ENCODE results near the gene PDXK.
"Not testable (repeated sequence)": the region's sequence is repeated elsewhere in the genome, so short reads cannot be mapped to it uniquely, and the experiment has no call there.

The PDXK gene

GRCh38 chr21:43718872-43719747, at the start of gene PDXK:
Gene PDXK (plus strand): TSS chr21:43719129. CDS start chr21:43719295, 166 bp downstream.
- no peak for DNase-seq

- no peak for DNase-seq
Observed at GRCh38 chr21:43669828-43670605, 48.9 kb upstream of the PDXK start.

GRCh38 chr21:43675871-43676270, 43.1 kb upstream of the PDXK start:
- DNase-seq, result no peak

- no peak for DNase-seq
Observed at GRCh38 chr21:43676391-43676790, 42.5 kb upstream of the PDXK start.

- no peak for DNase-seq
Observed at GRCh38 chr21:43679951-43680350, 39.0 kb upstream of the PDXK start.

GRCh38 chr21:43680421-43680820, 38.5 kb upstream of the PDXK start:
- DNase-seq, result not testable (repeated sequence)

- DNase-seq, result no peak
Observed at GRCh38 chr21:43681650-43682049, 37.3 kb upstream of the PDXK start.

- DNase-seq, result no peak
Observed at GRCh38 chr21:43684424-43684823, 34.5 kb upstream of the PDXK start.

GRCh38 chr21:43686811-43687565, 31.9 kb upstream of the PDXK start:
- DNase-seq, result no peak

- no peak for DNase-seq
Observed at GRCh38 chr21:43687566-43688399, 31.1 kb upstream of the PDXK start.

GRCh38 chr21:43688906-43689305, 30.0 kb upstream of the PDXK start:
- no peak for DNase-seq

GRCh38 chr21:43689556-43690337, 29.2 kb upstream of the PDXK start:
- no peak for DNase-seq

GRCh38 chr21:43690346-43690745, 28.6 kb upstream of the PDXK start:
- DNase-seq, result no peak

- no peak for DNase-seq
Observed at GRCh38 chr21:43691086-43691795, 27.7 kb upstream of the PDXK start.

- DNase-seq, result no peak
Observed at GRCh38 chr21:43691801-43692200, 27.1 kb upstream of the PDXK start.

- no peak for DNase-seq
Observed at GRCh38 chr21:43692949-43693348, 26.0 kb upstream of the PDXK start.

- no peak for DNase-seq
Observed at GRCh38 chr21:43693981-43694380, 24.9 kb upstream of the PDXK start.

- no peak for DNase-seq
Observed at GRCh38 chr21:43694437-43695079, 24.4 kb upstream of the PDXK start.

- no peak for DNase-seq
Observed at GRCh38 chr21:43696214-43696613, 22.7 kb upstream of the PDXK start.

Measured in cerebellar nuclear complex (tissue), 1 donor.